PC-3 (cell line): Measurements from ENCODE around the gene F8A2.
"Not testable (repeated sequence)": the region's sequence is repeated elsewhere in the genome, so short reads cannot be mapped to it uniquely, and the experiment has no call there.

ENCODE experiments used
- CTCF ChIP-seq: fragments of 300-600 bp; sonication (generic); conservative IDR thresholded peaks from 2 replicates; pipeline ENCODE4 v1.5.1; 2017; ENCODE audit warnings: antibody characterized with exemption, low read depth, mild to moderate bottlenecking, low read length
- EZH2 ChIP-seq: fragments of 300-600 bp; sonication (generic); IDR thresholded peaks from one replicate; pipeline ENCODE4 v1.6.1; 2017; ENCODE audit warnings: antibody characterized with exemption, mild to moderate bottlenecking, low read length; ENCODE audit not compliant: unreplicated experiment

GRCh38 chrX:155345689-155346088, 36.2 kb upstream of the F8A2 start:
- not testable (repeated sequence) for TF ChIP-seq CTCF, EZH2
